ENCODE data around the gene PLA2G2A. TPM values are rescaled to one million over a fixed set of nuclear protein-coding genes. Genes with fewer than 3 reads are reported as not detected.
A peak's percentile ranks its signal among the peaks of the same experiment; 100 is the strongest.

Gene PLA2G2A
- polyA plus RNA-seq, 3 donors from 2014 or later: not detected

- no peak for DNase-seq
- Mint-ChIP-seq H3K4me1 (no peaks in the 10 kb centered on the region), H3K36me3 (no peaks in the 10 kb centered on the region), H3K4me3 (no peak overlapping the region), H3K27ac (no peak overlapping the region), H3K9me3 (no peaks in the 10 kb centered on the region), H3K27me3 (ENCODE audit: low read depth in 3 of 3) (peaks cover 0 to 8% (median 3%) of the 10 kb centered on the region in 3 donors)
These were observed 2.3 kb upstream of the PLA2G2A start for GRCh38 chr1:19981507-19982312.

GRCh38 chr1:19981170-19981506, 1.7 kb upstream of the PLA2G2A start:
- Mint-ChIP-seq H3K27ac (no peak overlapping the region), H3K9me3 (no peaks in the 10 kb centered on the region), H3K4me3 (no peak overlapping the region), H3K27me3 (ENCODE audit: low read depth in 3 of 3) (peaks cover 0 to 8% (median 3%) of the 10 kb centered on the region in 3 donors), H3K4me1 (no peaks in the 10 kb centered on the region), H3K36me3 (no peaks in the 10 kb centered on the region)
- no peak for DNase-seq

GRCh38 chr1:19980314-19980713, 896 bp upstream of the PLA2G2A start:
- peaks cover 0 to 8% (median 3%) of the 10 kb centered on the region in 3 donors for H3K27me3 Mint-ChIP-seq (ENCODE audit: low read depth in 3 of 3)
- H3K9me3 Mint-ChIP-seq: no peaks in the 10 kb centered on the region
- DNase-seq: no peak
- no peak overlapping the region for H3K4me3 Mint-ChIP-seq
- no peaks in the 10 kb centered on the region for H3K36me3 Mint-ChIP-seq
- H3K27ac Mint-ChIP-seq: peak overlapping the region in 1 of 6 donors; percentile 64
- H3K4me1 Mint-ChIP-seq: no peaks in the 10 kb centered on the region

- Mint-ChIP-seq H3K27ac (no peak overlapping the region), H3K4me1 (no peaks in the 10 kb centered on the region), H3K36me3 (no peaks in the 10 kb centered on the region), H3K27me3 (ENCODE audit: low read depth in 3 of 3) (peaks cover 0 to 6% (median 3%) of the 10 kb centered on the region in 3 donors), H3K9me3 (no peaks in the 10 kb centered on the region), H3K4me3 (no peak overlapping the region)
- no peak for DNase-seq
These were observed 1.3 kb downstream of the PLA2G2A start for GRCh38 chr1:19978143-19978542.

GRCh38 chr1:19976317-19977003, 3.0 kb downstream of the PLA2G2A start:
- Mint-ChIP-seq H3K4me3 (no peak overlapping the region), H3K27ac (no peak overlapping the region), H3K27me3 (ENCODE audit: low read depth in 3 of 3) (peaks cover 2 to 6% (median 3%) of the 10 kb centered on the region in 3 donors), H3K9me3 (no peaks in the 10 kb centered on the region), H3K4me1 (no peaks in the 10 kb centered on the region), H3K36me3 (no peaks in the 10 kb centered on the region)
- no peak for DNase-seq

- H3K4me1 Mint-ChIP-seq: no peaks in the 10 kb centered on the region
- H3K27me3 Mint-ChIP-seq (ENCODE audit: low read depth in 3 of 3): peaks cover 5 to 9% (median 6%) of the 10 kb centered on the region in 3 donors
- H3K9me3 Mint-ChIP-seq: no peaks in the 10 kb centered on the region
- no peaks in the 10 kb centered on the region for H3K36me3 Mint-ChIP-seq
- H3K27ac Mint-ChIP-seq: no peak overlapping the region
- H3K4me3 Mint-ChIP-seq: no peak overlapping the region
- no peak for DNase-seq
These were observed 3.8 kb downstream of the PLA2G2A start for GRCh38 chr1:19975423-19976193.

GRCh38 chr1:19974822-19975416, 4.5 kb downstream of the PLA2G2A start:
- H3K36me3 Mint-ChIP-seq: no peaks in the 10 kb centered on the region
- DNase-seq: peak; percentile 27 to 50 (median 33)
- peaks cover 5 to 10% (median 6%) of the 10 kb centered on the region in 3 donors for H3K27me3 Mint-ChIP-seq (ENCODE audit: low read depth in 3 of 3)
- H3K4me3 Mint-ChIP-seq: no peak overlapping the region
- no peak overlapping the region for H3K27ac Mint-ChIP-seq
- H3K4me1 Mint-ChIP-seq: no peaks in the 10 kb centered on the region
- H3K9me3 Mint-ChIP-seq: no peaks in the 10 kb centered on the region

GRCh38 chr1:19973616-19974015, 5.8 kb downstream of the PLA2G2A start:
- H3K4me3 Mint-ChIP-seq: no peak overlapping the region
- no peak for DNase-seq
- H3K4me1 Mint-ChIP-seq: no peaks in the 10 kb centered on the region
- no peaks in the 10 kb centered on the region for H3K36me3 Mint-ChIP-seq
- no peaks in the 10 kb centered on the region for H3K9me3 Mint-ChIP-seq
- H3K27me3 Mint-ChIP-seq (ENCODE audit: low read depth in 3 of 3): peaks cover 6 to 11% (median 6%) of the 10 kb centered on the region in 3 donors
- H3K27ac Mint-ChIP-seq: no peak overlapping the region

- Mint-ChIP-seq H3K4me1 (no peaks in the 10 kb centered on the region), H3K36me3 (no peaks in the 10 kb centered on the region), H3K27ac (peak overlapping the region in 1 of 6 donors; percentile 27), H3K9me3 (no peaks in the 10 kb centered on the region), H3K4me3 (no peak overlapping the region), H3K27me3 (ENCODE audit: low read depth in 3 of 3) (peaks cover 3 to 13% (median 7%) of the 10 kb centered on the region in 3 donors)
- no peak for DNase-seq
These were observed 7.8 kb downstream of the PLA2G2A start for GRCh38 chr1:19971664-19972063.

- Mint-ChIP-seq H3K4me3 (no peak overlapping the region), H3K27me3 (ENCODE audit: low read depth in 3 of 3) (peaks cover 5 to 17% (median 9%) of the 10 kb centered on the region in 3 donors), H3K36me3 (no peaks in the 10 kb centered on the region), H3K27ac (no peak overlapping the region), H3K4me1 (no peaks in the 10 kb centered on the region), H3K9me3 (no peaks in the 10 kb centered on the region)
- DNase-seq: no peak
These were observed 9.3 kb downstream of the PLA2G2A start for GRCh38 chr1:19969898-19970660.

- H3K27ac Mint-ChIP-seq: no peak overlapping the region
- H3K4me3 Mint-ChIP-seq: no peak overlapping the region
- H3K9me3 Mint-ChIP-seq: no peaks in the 10 kb centered on the region
- no peak for DNase-seq
- no peaks in the 10 kb centered on the region for H3K36me3 Mint-ChIP-seq
- H3K4me1 Mint-ChIP-seq: no peaks in the 10 kb centered on the region
- H3K27me3 Mint-ChIP-seq (ENCODE audit: low read depth in 3 of 3): peaks cover 5 to 16% (median 9%) of the 10 kb centered on the region in 3 donors
These were observed 11.6 kb downstream of the PLA2G2A start for GRCh38 chr1:19967808-19968207.

- Mint-ChIP-seq H3K9me3 (no peaks in the 10 kb centered on the region), H3K4me1 (no peaks in the 10 kb centered on the region), H3K36me3 (no peaks in the 10 kb centered on the region), H3K27me3 (ENCODE audit: low read depth in 3 of 3) (peaks cover 3 to 16% (median 4%) of the 10 kb centered on the region in 3 donors), H3K4me3 (no peak overlapping the region), H3K27ac (no peak overlapping the region)
- DNase-seq: no peak
These were observed 14.9 kb downstream of the PLA2G2A start for GRCh38 chr1:19964542-19964941.

GRCh38 chr1:19963636-19964035, 15.8 kb downstream of the PLA2G2A start:
- no peak for DNase-seq
- no peak overlapping the region for H3K4me3 Mint-ChIP-seq
- no peaks in the 10 kb centered on the region for H3K4me1 Mint-ChIP-seq
- H3K27ac Mint-ChIP-seq: no peak overlapping the region
- H3K9me3 Mint-ChIP-seq: no peaks in the 10 kb centered on the region
- H3K27me3 Mint-ChIP-seq (ENCODE audit: low read depth in 3 of 3): peaks cover 4 to 20% (median 6%) of the 10 kb centered on the region in 3 donors
- H3K36me3 Mint-ChIP-seq: no peaks in the 10 kb centered on the region

All from immature natural killer cell (primary cell).